Kidney glomerular epithelial cell (primary cell): ENCODE results near the gene ZNF681.
"Not testable (repeated sequence)": the region's sequence is repeated elsewhere in the genome, so short reads cannot be mapped to it uniquely, and the experiment has no call there.

ENCODE experiments used
- DNase-seq: peaks from one replicate; lab custom pipeline; 2025; lab: John Stamatoyannopoulos, UW

Gene ZNF681

GRCh38 chr19:23758187-23759074 lies at the start of gene ZNF681:
Gene ZNF681, minus strand, starts transcription at chr19:23758891. Its CDS starts 142 bp downstream, at chr19:23758749.
- DNase-seq, result peak; percentile 83

GRCh38 chr19:23804676-23805075 lies 46.0 kb upstream of the ZNF681 start:
- no peak for DNase-seq

GRCh38 chr19:23802290-23802689 lies 43.6 kb upstream of the ZNF681 start:
- no peak for DNase-seq

- DNase-seq, result no peak
Measured at GRCh38 chr19:23801803-23802202, 43.1 kb upstream of the ZNF681 start.

DNA sequence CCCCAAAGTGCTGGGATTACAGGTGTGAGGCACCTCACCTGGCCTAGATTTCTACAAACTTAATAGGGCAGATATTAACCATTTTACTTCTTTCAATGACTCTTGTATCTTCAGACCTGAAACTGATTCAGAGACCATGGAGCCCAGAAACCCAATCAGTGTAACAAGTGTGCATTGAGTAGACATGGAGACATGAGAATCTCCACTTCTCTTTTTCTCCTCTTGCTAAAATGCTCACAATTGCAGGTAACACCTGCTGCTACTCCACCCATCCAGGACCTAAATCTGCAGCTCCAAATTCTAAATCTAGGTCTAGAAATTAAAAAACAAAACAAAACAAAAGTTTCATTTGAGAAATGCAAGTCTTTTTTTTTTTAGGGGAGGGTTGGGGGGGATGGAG lies 42.2 kb upstream of the ZNF681 start:
- no peak for DNase-seq

- no peak for DNase-seq
Measured at GRCh38 chr19:23800271-23800670, 41.6 kb upstream of the ZNF681 start.

GRCh38 chr19:23799321-23799720 lies 40.6 kb upstream of the ZNF681 start:
- DNase-seq, result no peak

GRCh38 chr19:23795462-23795861 lies 36.8 kb upstream of the ZNF681 start:
- no peak for DNase-seq

DNA sequence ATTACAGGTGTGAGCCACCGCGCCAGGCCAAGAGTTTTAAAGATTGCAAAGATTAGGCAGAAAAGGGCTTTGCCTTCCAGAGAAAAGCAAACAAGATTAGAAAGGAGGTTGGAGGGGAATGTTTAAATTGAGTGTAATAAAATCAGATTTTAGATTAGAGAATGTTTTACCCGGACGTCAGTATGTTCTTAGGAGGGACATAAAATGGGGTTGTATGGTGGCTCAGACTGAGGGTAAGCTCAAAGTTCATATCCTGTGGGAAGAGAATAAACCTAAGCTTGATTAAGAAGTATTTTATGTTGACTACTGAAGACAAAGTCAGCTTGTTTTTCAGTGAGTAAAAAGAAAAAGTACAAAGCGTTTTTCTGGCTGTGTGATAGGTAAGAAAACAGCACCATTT lies 34.1 kb upstream of the ZNF681 start:
- DNase-seq, result no peak

GRCh38 chr19:23790641-23791488 lies 32.2 kb upstream of the ZNF681 start:
- DNase-seq, result no peak

DNA sequence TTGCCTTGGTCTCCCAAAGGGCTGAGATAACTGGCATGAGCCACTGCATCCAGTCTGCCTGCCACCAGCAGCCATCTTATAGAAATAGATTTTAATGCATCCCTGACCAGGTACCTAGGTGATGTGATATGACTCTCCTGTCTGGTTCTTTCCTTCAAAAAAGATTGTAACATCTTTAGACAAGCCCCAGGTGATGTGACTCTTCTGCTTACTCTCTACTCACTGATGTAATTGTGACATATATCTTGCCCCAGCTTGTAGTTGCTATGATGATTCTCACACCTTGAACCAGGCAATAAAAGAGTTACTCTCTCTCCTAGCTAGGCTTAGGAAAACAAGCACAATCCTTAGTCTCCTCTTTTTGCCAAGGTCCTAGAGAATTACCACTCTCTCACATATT lies 30.6 kb upstream of the ZNF681 start:
- no peak for DNase-seq

- no peak for DNase-seq
Measured at GRCh38 chr19:23788411-23788810, 29.7 kb upstream of the ZNF681 start.

DNA sequence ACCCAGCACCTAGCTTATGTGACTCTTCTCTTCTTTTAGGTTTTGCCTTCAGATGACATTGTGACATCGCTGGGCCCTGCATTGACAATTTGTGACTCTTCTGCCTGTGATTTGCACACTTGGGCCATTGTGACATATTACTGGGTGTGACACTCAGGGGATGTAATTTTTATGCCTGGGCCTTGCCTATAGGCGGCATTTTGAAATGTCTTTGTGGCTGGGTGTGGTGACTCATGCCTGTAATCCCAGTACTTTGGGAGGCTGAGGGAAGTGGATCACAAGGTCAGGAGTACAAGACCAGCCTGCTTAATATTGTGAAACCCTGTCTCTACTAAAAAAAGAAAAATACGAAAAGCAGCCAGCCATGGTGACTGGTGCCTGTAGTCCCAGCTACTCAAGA lies 28.4 kb upstream of the ZNF681 start:
- no peak for DNase-seq

GRCh38 chr19:23785982-23786381 lies 27.3 kb upstream of the ZNF681 start:
- DNase-seq, result no peak

DNA sequence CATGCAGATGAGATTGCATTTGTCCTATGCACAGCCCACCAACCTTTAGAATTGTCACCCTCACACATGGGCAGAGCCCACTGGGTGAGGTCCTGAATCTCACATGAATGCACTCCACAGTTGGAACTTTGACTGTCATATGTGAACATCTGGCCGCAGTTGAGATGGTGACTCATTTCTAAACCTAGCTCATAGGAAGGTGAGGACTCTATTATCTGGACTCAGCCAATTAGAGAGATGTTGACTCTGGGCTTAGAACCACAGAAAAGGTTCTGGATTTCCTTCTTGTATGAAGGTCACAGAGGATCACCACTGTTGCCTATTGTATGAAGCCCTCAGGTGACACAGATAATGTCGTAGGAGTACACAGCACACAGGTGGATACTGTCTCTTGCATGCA lies 25.6 kb upstream of the ZNF681 start:
- DNase-seq, result no peak

DNA sequence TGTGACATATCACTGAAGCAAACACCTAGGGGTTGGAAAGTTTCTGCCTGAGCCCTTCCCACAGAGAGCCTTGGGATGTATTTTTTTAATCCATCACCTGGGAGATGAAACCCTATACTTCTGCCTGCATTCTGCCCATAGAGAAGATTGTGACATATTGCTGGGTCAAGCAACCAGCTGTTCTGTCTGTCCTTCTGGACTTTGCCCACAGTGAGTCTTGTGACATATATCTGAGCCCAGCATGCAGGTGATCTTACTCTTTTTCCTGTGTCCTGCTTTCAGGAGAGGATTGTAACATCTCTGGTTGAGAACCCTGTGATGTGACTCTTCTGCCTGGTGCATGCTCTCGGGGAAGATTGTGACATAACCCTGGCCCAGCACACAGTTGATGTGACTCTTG lies 24.9 kb upstream of the ZNF681 start:
- no peak for DNase-seq

- no peak for DNase-seq
Measured at GRCh38 chr19:23779645-23780044, 21.0 kb upstream of the ZNF681 start.

- no peak for DNase-seq
Measured at GRCh38 chr19:23778566-23778965, 19.9 kb upstream of the ZNF681 start.

- DNase-seq, result not testable (repeated sequence)
Measured at GRCh38 chr19:23778036-23778435, 19.3 kb upstream of the ZNF681 start.

- DNase-seq, result no peak
Measured at GRCh38 chr19:23777216-23777615, 18.5 kb upstream of the ZNF681 start.

DNA sequence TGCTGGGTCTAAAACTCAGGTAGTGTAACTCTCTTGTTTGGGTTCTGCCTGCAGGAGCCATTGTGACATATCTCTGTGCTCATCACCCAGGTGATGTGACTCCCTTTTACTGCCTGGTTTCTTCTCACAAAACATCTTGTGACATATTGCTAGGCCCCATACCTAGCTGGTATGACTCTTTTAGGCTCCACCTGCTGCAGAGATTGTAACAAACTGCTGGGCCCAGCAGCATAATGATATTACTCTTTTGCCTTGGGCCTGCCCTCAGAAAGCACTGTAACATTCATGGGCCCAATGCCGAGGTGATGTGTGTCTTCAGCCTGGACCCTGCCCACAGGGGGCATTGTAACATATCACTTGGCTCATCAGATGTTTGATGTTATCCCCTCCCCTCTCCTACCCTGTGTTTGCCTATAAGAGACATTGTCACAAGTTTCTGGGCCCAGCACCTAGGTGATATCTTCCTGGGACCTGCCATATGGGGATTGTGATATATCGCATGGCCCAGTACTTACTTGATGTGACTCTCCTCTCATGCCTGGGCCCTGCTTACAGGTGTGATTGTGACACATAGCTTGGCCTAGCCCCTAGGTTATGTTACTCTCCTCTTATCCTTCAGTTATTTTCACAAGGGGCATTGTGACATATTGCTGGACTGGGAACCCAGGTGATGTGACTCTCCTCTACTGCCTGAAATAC lies 18.0 kb upstream of the ZNF681 start:
- no peak for DNase-seq

- DNase-seq, result no peak
Measured at GRCh38 chr19:23774524-23774971, 15.9 kb upstream of the ZNF681 start.
